ENCODE measurements around the gene AP5M1.

- TF ChIP-seq CTCF (conservative IDR thresholded peaks at IDR 0.05; ENCODE audit: low read depth, low read length) (no peak), FOS (IDR thresholded peaks at IDR 0.05; ENCODE audit: low read depth, low read length) (no peak), USF2 (IDR thresholded peaks at IDR 0.05; ENCODE audit: low read depth, low read length) (no peak), MAFK (IDR thresholded peaks at IDR 0.05; ENCODE audit: low read depth, low read length) (no peak), RFX5 (IDR thresholded peaks at IDR 0.05; ENCODE audit: low read depth, low read length) (no peak), POLR2A (IDR thresholded peaks at IDR 0.05; ENCODE audit: low read depth, low read length) (no peak), SMC3 (IDR thresholded peaks at IDR 0.05; ENCODE audit: low read depth, low read length) (no peak), ELK1 (IDR thresholded peaks at IDR 0.05; ENCODE audit: borderline replicate concordance, low read depth, low read length) (no peak)
Observed at GRCh38 chr14:57299511-57299910, 30.7 kb downstream of the AP5M1 start.
